ENCODE data around the gene APOL1.

DNA sequence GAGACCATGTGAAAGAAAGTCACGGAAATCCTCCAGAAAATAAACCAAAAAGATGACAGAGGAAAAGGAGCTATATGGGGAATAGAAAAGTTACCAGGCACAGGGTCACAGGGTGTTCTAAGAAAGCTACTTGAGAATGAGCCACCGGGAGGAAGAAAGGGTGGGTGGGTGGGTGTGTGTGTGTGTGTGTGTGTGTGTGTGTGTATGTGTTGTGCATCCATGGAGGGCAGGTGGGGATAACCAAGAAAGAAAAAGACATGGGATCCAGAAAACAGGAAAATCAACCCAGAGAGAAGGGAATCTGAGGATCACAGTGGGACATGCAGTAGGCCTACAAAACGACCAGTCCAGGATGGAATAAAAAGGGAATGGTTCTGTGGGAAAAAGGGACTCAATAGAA is 17.3 kb upstream of the APOL1 start:
- TF ChIP-seq, protein P1, sequence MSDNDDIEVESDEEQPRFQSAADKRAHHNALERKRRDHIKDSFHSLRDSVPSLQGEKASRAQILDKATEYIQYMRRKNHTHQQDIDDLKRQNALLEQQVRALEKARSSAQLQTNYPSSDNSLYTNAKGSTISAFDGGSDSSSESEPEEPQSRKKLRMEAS (IDR thresholded peaks at IDR 0.05; ENCODE audit: low read depth, low read length), result no peak
- TF ChIP-seq, protein P2, sequence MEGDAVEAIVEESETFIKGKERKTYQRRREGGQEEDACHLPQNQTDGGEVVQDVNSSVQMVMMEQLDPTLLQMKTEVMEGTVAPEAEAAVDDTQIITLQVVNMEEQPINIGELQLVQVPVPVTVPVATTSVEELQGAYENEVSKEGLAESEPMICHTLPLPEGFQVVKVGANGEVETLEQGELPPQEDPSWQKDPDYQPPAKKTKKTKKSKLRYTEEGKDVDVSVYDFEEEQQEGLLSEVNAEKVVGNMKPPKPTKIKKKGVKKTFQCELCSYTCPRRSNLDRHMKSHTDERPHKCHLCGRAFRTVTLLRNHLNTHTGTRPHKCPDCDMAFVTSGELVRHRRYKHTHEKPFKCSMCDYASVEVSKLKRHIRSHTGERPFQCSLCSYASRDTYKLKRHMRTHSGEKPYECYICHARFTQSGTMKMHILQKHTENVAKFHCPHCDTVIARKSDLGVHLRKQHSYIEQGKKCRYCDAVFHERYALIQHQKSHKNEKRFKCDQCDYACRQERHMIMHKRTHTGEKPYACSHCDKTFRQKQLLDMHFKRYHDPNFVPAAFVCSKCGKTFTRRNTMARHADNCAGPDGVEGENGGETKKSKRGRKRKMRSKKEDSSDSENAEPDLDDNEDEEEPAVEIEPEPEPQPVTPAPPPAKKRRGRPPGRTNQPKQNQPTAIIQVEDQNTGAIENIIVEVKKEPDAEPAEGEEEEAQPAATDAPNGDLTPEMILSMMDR (IDR thresholded peaks at IDR 0.05; ENCODE audit: low read depth, low read length), result no peak
- no peak for TF ChIP-seq POLR2A (IDR thresholded peaks at IDR 0.05; ENCODE audit: extremely low read depth, insufficient read length)

Measured in NB4 (cell line).